HuH-7 (cell line): ENCODE results near the gene ZNF76.
"Not testable (repeated sequence)": the region's sequence is repeated elsewhere in the genome, so short reads cannot be mapped to it uniquely, and the experiment has no call there.

Source experiments
- DNase-seq: peaks from one replicate; pipeline ENCODE4 v3.0.0; 2011; ENCODE audit warnings: low spot score

Gene ZNF76

GRCh38 chr6:35300848-35301247 lies 41.3 kb downstream of the ZNF76 start:
- no peak for DNase-seq

- peak; percentile 28 for DNase-seq
These were observed 43.2 kb downstream of the ZNF76 start for GRCh38 chr6:35302604-35303241.

DNA sequence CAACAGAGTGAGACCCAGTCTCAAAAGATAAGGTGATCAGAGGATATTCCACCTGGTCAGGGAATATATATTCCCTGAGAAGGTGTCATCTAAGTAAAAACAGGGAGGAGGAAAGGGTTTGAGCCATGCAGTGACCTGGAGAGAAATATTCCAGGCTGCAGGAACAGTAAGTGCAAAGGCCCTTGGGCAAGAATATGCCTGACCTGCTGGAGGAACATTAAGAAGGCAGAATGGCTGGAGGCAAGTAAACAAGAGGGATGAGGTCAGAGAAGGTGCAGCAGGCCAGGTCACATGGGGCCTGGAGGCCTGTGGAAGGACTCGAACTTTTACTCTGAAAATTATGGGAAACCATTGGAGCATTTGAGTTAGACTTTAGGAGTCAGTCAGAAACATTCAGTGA lies 44.8 kb downstream of the ZNF76 start:
- no peak for DNase-seq

- DNase-seq = no peak
These were observed 45.6 kb downstream of the ZNF76 start for GRCh38 chr6:35305117-35305516.

- not testable (repeated sequence) for DNase-seq
These were observed 47.6 kb downstream of the ZNF76 start for GRCh38 chr6:35307138-35307537.

DNA sequence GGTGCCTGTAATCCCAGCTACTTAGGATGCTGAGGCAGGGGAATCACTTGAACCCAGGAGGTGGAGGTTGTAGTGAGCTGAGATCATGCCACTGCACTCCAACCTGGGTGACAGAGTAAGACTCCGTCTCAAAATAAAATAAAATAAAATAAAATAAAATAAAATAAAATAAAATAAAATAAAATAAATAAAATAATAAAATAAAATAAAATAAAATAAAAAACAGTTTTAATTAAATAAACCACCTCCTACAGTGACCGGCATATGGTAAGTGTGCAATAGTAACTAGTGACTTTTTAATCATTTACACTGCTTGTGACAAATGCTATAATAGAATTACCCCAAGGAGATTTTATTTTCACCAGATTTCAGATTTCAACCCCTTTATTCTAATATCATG lies 49.0 kb downstream of the ZNF76 start:
- DNase-seq = not testable (repeated sequence)

DNA sequence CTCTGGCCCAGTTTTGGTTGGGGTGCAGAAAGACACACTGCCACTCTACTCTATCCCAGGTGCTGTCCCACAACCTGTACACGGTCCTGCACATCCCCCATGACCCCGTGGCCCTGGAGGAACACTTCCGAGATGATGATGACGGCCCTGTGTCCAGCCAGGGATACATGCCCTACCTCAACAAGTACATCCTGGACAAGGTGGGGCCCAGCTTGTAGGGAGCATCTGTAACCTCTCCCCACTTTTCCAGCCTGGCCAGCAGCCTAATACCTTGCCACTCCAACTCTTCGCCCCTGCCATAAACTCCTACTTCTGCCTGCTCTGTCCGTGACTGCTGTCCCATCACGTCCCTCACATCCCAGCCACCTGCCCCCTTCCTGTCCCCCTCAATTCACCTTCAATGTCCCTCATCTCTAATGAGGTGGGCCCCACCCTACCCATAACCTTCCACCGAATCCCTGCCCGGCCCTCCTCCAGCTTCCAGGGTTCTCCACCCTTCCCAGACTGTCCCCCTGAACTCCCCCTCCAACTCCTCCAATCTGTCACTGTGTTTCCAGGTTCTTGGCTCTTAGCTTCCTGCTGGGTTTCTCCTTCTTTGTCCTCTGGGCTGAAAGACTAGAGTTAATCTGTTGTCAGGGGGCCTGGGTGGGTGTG lies 50.2 kb downstream of the ZNF76 start:
- no peak for DNase-seq

DNA sequence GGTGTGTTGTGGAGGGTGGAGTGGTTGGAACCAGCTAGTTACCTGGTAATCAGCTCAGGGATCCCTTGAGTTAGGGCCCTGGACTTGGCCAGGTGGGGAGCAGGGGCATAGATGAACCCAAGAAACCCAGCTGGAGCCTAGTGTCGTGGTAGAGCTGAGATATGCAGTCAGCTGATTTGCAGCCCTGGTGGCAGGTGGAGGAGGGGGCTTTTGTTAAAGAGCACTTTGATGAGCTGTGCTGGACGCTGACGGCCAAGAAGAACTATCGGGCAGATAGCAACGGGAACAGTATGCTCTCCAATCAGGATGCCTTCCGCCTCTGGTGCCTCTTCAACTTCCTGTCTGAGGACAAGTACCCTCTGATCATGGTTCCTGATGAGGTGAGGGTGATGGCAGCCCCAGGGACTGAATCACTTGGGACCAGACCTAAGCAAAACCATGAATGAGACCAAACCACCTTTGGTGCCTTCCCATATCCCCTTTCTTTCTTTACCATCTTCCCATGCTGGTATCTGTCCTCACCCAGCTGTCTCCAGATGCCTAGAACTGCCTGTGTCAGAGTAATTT lies 50.8 kb downstream of the ZNF76 start:
- no peak for DNase-seq

DNA sequence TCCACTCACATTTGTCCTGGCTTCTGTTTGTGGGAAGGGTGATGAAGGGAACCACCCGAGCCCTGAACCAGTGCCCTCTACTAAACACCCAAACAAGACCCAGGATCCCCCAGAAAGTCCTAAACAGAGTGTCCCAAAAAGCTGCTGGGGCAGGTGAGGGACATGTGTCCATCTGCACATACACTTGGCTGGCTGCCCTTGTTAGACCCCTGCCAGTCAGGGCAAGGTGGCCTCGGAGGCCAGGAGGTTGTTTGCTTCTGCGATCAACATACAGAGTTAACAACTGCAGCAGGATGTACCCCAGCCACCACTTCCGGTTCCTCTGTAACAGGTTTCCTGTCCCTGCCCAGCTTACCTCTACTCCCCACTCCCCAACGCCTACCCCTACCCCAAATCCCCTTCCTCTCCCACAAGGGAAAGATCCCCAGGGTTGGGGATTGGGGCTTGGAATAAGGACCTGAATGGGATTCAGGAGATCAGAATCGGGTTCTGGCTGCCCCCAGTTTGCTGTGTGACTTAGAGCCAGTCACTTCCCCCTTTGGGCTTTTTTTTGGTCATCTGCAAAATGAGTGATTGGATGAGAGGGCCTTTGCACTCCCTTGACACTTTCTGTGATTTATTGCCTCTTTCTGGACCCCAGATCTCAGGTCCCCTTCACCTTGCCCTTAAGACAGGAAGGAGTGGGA lies 52.0 kb downstream of the ZNF76 start:
- no peak for DNase-seq

DNA sequence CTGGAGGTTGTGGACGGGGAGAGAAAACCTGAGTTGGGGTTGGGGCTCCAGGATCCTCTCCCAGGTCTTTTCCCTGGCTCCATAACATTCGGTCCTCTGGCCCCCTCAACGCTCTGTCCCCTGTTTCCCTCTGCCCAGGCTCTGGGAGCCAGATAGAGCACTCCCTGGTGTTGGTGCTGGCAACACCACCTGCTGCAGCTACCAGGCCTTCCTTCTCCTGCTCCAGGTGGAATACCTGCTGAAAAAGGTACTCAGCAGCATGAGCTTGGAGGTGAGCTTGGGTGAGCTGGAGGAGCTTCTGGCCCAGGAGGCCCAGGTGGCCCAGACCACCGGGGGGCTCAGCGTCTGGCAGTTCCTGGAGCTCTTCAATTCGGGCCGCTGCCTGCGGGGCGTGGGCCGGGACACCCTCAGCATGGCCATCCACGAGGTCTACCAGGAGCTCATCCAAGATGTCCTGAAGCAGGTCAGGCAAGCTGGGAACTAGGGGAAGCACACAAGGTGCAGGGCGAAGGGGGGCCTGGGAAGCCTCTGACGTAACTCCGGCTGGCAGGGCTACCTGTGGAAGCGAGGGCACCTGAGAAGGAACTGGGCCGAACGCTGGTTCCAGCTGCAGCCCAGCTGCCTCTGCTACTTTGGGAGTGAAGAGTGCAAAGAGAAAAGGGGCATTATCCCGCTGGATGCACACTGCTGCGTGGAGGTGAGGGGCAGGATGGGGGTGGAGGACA lies 52.7 kb downstream of the ZNF76 start:
- DNase-seq = no peak

DNA sequence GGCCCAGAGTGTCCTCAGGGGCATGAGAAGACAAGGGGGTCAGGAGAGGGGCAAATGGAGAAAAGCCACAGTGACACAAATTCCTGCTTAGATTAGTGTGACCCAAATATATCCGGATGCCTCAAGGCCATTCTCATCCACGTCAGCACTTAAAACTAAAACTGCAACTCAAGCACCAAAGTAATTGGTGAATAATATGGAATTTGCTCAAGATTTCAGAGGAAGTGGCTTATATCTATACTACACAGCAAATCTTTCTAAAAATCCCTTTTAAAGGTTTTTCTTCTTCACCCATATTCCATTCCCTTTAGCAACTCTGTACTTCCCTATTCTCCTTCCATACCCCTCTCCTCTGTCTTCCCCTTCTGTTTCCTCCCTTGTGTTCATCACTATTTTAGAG lies 53.3 kb downstream of the ZNF76 start:
- DNase-seq = no peak

- peak; percentile 29 for DNase-seq
These were observed 58.1 kb downstream of the ZNF76 start for GRCh38 chr6:35317483-35318195.

DNA sequence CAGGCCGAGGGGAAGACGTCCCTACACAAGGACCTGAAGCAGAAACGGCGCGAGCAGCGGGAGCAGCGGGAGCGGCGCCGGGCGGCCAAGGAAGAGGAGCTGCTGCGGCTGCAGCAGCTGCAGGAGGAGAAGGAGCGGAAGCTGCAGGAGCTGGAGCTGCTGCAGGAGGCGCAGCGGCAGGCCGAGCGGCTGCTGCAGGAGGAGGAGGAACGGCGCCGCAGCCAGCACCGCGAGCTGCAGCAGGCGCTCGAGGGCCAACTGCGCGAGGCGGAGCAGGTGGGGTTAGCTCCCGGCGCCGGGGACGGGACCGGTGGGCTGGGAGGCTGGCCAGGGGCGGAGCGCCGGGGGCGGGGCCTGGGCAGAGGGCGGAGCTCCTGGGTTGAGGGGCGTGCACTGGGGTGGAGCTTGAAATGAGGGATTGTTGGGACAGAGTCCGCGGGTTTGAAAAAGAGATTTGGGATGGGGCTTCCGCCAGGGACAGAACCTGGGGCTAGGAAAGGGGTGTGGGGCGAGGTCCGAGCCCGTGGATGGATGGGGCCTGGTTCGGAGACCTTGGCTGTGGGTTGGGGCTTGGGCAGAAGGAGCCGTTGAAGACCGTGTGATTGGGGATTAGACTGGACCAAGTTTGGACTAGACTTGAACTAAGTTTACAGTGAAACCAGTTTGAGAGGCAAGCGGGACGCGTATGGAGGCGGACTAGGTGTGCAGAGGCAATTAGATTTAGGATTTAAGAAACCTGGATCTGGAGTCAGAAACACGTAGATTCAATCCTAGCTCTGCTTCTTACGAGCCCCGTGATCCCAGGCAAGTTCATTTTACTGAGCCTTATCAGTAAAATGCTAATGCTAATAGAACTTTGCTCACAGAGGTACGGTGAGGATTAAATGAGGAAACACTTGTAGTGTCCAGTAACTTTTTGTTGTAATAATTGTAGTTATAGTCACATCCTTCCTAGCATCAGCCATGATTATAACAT lies 58.9 kb downstream of the ZNF76 start:
- DNase-seq = peak; percentile 86

DNA sequence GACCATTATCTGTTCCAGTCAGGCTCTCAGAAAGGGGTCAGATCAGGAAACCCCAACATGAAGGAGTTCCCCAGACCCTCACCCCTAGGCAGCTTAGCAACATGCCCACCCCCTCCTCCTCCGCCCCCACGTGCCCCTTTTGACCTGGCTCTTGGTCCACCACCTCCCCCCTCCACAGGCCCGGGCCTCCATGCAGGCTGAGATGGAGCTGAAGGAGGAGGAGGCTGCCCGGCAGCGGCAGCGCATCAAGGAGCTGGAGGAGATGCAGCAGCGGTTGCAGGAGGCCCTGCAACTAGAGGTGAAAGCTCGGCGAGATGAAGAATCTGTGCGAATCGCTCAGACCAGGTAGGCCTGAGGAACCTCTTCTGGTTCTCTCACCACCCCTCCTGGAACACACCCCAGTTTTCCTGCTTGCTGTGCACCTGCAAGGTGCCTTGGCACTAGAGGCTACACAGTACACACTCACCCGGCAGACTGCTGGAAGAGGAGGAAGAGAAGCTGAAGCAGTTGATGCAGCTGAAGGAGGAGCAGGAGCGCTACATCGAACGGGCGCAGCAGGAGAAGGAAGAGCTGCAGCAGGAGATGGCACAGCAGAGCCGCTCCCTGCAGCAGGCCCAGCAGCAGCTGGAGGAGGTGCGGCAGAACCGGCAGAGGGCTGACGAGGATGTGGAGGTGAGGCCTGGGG lies 60.0 kb downstream of the ZNF76 start:
- no peak for DNase-seq

- no peak for DNase-seq
These were observed 60.5 kb downstream of the ZNF76 start for GRCh38 chr6:35320031-35320410.

DNA sequence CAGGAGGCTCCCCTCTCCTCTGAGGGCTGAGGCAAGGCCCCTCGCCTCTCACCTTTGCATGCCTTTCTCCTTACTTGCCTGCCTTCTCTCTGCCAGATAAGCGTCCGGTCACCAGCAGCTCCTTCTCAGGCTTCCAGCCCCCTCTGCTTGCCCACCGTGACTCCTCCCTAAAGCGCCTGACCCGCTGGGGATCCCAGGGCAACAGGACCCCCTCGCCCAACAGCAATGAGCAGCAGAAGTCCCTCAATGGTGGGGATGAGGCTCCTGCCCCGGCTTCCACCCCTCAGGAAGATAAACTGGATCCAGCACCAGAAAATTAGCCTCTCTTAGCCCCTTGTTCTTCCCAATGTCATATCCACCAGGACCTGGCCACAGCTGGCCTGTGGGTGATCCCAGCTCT lies 61.6 kb downstream of the ZNF76 start:
- no peak for DNase-seq

DNA sequence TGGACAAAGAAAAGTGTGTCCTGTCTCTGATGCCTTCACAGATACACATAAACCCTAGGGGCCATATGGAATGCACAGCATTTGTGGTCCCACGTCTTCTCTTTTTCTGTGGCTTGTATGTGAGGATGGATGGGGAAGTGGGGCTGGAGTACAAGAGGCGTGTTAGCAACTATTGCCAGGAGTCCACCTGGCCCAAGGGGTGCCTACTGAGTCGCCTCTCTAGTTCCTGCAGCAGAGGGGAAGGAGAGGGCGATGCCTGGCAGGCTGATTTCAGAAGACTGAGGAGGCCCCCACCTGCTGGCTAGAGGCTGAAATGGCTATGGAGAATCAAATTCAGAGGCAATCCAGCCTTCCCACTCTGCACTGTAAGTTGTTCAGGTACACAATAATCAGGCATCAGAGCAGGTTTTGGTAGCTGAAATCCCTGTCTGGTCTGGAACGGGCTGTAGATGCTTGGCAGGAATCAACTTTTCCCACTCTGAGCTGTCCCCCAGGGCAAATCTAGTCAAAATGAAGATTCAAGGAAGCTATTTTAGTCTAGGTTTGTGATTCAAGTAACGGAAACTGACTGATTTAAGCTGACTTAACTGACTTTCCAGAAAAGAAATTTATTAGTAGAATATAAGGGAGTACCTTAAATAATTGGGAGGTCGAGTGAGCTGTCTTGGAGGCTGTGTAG lies 68.0 kb downstream of the ZNF76 start:
- peak; percentile 62 for DNase-seq

DNA sequence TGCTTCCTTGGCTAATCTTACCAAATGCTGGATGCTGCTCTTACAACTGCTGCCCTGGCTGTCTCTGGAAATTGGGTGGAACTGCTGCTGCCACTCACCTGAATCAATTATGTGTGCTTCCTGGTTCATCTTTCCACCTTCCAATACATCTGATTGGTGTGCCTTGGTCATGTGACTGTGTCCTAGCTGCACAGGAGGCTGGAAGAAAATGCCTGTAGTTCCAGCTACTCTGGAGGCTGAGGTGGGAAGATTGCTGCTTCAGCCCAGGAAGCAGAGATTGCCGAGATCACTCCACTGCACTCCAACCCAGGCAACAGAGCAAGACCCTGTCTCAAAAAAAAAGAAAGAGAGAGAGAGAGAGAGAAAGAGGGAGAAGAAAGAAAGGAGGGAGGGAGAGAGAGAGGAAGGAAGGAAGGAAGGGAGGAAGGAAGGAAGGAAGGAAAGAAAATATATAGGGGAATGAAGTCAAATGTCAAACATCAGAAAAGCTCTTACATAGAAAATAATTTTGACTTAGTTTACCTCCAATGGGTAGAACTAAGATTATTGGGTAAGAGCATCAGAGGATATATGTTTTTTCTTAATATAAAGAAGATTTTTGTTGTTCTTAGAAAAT lies 68.7 kb downstream of the ZNF76 start:
- DNase-seq = no peak

- DNase-seq = not testable (repeated sequence)
These were observed 69.4 kb downstream of the ZNF76 start for GRCh38 chr6:35328965-35329364.
